Limb (tissue), 2 donors: ENCODE measurements around the gene FAM193A.
A peak's percentile ranks its signal among the peaks of the same experiment; 100 is the strongest.

Experiments
- DNase-seq, 2 donors: peaks; one replicate each; pipeline ENCODE4 v3.0.0-alpha.2; 2016; ENCODE audit errors: extremely low spot score in 2 of 2

Gene FAM193A

DNA sequence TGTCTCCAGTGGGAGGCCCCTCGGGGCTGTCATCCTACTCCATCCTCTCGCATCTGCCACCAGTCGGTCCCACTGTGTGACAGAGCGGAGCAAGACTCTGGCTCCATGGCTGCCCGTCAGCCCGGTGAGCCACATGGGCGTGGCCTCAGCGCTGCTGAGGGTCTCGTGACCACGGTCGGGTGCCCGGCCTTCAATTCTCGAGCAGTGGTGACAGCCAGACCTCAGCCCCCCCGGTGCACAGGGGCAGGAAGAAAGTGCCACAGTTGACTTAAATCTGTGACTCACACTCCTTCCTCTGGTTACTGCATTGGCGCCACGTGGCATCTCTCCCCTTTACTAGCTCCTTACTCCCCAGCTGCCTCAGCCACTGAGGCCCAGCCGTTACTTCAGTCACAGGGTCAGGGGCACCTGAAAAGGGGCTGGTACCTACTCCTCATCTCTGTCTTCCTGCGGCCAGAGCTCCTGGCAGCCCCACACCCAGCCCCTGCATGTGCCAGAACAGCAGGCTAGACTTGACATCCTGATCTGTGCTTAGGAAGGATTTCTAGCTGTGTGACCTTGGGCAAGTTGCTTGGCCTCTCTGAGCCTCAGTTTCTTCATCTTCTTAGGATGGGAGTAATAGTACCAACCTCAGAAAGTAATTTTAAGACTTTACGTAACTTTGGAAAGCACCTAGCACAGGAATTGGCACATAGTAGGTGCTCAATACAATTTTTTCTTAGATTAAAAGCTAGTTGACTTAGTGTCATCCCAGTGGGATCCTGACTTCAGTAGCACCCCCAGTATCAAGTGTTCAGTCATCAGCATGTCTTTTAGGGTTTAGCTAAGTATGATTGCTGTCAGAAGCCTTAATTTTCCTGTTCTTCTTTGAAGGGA is 153.6 kb downstream of the FAM193A start:
- no peak for DNase-seq

DNA sequence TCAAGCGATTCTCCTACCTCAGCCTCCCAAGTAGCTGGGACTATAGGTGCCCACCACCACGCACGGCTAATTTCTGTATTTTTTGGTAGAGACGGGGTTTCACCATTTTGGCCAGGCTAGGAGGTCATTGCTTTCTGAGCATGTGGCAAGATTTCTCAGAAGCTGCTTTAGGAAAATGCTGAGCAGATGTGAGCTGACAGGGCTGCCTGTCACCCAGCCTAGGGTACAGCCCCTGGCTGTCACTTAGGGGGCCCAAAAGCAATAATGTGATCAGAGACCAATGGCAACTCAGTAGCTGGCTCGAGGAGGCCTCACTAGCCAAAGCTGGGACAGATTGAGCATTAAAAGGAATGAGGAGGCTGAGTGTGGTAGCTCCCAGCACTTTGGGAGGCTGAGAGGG is 154.9 kb downstream of the FAM193A start:
- no peak for DNase-seq

DNA sequence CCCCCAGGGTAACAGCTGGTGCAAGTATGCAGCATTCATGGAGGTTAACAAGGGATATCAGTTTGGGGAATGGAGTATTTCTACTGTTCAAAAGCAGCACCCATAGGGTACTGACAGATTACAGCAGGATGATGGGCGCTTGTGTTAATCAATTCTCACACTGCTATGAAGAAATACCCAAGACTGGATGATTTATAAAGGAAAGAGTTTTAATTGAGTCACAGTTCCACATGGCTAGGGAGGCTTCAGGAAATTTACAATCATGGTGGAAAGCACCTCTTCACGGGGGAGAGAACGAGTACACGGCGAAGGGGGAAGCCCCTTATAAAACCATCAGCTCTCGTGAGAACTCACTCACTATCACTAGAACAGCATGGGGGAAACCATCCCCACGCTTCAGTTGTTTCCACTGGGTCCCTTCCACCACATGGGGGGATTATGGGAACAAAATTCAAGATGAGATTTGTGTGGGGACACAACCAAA is 155.5 kb downstream of the FAM193A start:
- DNase-seq = no peak

DNA sequence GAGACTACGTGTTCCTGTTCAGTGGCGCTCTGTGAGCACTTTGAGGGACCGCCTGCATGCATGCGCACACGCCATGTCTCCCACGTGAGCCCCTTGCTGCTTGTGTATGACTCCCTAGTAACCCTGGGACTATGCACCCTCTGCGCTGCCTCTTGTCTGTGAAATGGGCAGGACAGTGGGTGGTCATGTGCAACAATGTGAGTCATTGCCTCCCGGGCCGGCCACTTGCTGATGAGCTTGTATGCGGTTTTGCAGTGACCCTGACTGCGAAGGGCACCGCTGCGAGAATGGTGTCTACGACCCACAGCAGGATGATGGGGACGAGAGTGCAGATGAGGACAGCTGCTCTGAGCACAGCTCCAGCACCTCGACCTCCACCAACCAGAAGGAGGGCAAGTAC is 158.2 kb downstream of the FAM193A start:
- DNase-seq = no peak

DNA sequence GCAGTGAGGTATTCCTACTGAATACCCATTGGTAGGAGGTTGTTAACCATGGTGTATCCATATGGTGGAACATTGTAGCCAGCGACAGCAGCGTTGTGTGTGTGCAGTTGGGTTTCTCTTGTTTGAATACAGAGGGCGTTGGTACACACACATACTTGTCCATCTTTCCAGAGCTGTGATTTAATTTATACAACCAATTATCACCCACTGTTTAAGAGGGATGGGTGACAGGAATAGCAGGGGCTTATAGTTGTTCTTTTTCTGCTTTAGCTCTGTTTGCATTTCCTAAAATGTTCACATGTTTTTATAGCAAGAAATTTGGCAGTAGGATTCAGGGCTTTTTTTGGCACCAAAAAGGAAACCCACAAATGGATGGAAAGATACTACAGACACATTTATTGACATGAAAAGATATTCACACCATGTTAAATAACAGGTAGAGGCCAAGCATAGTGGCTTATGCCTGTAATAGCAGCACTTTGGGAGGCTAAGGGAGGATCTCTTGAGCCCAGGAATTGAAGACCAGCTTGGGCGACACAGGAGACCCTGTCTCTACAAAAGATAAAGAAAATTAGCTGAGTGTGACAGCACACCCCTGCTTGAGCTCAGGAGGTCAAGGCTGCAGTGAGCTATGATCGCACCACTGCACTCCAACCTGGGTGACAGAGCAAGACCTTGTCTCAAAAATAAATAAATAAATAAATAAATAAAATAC is 159.1 kb downstream of the FAM193A start:
- DNase-seq = no peak

DNA sequence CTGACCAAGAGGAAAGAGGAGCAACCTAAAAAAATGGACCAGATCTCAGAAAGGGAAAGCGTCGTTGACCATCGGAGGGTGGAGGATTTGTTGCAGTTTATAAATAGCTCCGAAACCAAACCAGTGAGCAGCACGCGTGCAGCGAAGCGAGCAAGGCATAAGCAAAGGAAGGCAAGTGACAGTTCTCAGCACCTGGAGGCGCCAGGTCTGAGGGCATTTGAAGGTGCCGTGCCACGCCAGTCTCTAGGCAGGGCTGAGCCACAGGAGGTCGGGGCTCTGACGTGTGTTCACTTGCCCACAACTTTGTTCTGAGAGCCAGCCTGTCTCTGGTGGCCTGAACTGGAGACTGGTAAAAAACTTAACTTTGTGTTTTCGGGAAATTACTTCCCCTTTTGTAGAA is 160.0 kb downstream of the FAM193A start:
- no peak for DNase-seq

DNA sequence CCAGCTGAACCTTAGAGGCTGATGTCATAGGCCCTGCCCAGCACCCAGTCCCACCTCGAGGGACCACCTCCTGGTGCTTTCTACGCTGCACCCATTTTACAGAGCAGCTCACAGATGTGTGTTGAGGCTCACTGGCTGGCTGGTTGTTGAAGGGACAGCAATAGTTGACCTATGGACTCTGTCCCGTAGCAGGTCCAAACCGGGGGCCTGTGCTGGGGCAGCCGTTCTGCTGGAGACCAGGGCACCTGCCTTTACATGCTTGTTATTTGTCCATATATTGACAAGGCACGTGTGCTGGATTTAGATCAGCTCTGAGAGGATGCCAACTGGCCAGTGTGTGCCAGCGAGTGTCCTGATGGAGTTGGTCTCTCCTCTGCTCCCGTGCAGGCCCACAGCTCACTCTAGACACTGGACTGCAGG is 161.6 kb downstream of the FAM193A start:
- DNase-seq = no peak

DNA sequence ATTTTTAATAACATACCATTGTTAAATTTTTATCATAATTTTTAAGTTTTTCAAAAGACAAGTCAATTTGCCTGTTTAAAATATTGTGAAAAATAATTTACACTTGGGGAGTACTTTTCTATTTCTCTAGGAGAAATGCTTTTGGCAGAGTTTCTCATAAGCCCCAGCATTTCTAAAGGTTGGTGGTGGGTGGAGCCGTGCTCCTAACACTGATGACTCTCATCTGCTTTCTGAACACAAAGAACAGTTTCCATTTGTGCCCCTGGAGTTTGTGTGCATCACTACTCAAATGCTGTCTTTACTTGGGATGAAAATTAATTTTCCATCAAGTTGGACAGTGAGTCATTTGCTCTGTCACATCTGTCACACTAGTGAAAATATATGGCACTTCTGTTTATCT is 162.1 kb downstream of the FAM193A start:
- no peak for DNase-seq

DNA sequence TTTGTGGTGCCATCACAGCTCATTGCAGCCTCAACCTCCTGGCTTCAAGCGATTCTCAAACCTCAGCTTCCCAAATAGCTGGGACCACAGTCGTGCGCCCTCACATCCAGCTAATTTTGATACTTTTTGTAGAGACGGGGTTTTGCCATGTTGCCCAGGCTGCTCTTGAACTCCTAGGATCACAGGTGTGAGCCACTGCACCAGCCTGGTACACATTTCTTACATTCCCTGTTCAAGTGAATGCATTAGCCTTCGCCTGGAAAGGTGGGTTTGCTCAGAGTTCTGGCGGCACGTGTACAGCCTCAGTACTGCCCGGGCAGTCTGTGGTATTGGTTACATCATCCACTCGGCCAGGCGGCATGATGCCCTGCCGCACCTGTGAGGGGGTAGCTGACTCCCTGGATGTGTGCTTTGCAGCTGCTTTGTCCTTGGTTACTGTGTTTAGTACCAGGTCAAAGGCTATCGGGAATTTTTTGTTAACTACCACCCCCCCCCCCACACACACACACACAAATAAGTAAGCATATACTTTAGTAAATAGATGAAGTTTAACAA is 162.6 kb downstream of the FAM193A start:
- DNase-seq = no peak

DNA sequence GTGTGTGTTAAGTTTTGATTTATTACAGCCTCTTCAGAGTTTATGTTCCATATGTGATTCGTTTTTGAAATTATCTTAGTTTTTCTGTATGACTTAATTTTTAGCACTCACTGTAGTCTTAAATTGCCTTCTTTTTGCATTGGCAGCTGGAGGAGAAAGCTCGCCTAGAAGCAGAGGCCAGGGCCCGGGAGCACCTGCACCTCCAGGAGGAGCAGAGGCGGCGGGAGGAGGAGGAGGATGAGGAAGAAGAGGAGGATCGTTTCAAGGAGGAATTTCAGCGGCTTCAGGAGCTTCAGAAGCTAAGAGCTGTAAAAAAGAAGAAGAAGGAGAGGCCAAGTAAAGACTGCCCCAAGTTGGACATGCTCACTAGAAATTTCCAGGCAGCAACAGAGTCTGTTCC is 163.1 kb downstream of the FAM193A start:
- no peak for DNase-seq

DNA sequence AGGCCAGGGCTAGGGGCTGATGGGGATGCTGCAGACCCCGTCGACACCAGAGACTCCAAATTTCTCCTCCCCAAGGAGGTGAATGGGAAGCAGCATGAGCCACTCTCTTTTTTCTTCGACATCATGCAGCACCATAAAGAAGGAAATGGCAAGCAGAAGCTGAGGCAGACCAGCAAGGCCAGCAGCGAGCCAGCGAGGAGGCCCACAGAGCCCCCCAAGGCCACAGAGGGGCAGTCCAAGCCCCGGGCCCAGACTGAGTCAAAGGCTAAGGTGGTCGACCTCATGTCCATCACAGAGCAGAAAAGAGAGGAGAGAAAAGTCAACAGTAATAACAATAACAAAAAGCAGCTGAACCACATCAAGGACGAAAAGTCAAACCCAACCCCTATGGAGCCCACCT is 163.6 kb downstream of the FAM193A start:
- no peak for DNase-seq

DNA sequence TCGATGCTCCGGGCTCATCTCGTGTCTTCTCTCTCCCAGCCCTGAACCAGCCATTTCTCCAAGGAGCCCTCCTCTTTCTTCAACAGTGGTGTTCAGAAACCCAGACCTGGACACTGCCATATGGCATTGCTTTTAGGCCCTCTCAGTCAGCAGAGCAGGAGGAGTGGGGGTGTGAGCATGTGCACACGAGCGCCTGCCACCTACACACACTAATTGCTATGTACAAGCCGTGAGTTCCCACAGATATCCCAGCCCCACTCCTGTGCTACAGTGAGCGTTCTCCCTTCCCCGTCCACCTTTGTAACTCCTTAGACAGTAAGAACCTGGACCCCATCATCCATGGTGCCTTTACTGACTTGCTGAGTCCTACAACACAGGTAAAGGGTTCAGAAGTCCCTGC is 165.9 kb downstream of the FAM193A start:
- no peak for DNase-seq

DNA sequence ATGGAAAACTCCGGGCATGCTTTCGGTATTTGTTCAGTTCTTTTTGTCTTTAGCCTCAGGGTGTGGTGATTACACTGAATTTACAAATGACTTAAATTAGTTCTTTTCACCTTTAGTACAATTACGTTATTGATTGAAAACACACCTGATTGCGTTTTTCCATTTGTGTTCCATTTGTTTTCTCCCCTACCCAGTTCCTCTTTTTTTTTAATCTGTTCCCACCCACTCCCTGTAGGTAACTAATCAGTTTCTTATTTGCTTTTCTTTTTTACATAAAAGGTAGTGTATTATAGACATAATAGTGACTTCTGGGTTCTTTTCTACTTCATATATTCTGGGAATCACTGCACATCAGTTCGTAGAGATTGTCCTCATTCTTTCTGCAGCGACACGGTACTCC is 166.3 kb downstream of the FAM193A start:
- DNase-seq = no peak

DNA sequence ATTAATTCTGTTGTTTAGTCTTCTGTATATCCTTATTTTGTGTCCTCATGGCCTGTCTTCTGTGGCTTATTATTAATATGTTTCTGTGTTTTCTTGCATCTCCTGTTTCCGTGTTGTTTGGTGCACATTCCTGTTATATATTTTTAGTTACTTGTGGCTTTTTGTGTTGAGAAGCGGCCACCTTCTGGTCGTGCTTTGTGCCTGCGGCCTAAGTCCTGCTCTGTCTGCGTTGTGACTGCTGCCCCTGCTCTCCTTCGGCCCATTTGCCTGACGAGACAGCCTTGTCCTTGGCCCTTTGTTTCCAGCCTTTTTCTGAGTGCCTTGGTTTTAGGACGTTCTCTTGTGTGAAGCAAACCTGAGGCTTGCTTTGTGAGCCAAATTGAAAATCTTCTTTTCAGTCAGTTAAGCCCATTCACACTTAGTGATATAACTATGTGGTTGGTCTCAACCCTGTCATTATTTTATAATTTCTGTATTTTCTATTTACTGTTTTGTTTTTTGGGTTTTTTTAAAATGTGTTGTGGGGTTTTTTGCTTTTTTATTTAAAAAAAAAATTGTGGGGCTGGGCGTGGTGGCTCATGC is 175.9 kb downstream of the FAM193A start:
- no peak for DNase-seq

DNA sequence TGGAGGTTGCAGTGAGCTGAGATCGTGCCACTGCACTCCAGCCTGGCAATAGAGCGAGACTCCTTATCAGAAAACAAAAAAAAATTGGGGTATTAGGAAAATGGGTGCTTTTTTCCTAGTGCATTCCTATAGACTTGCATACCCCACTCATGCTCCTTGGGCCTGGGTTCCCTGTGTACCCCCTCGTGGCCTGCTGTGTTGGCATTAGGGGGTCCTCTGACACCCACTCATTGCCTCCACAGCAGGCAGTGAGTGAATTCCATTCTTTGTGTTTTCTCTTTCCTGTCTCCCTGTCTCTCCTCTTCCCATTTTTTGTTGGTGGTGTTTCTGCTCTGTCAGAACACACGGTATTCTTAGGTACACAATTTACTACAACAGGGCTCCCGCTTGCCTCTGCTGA is 176.9 kb downstream of the FAM193A start:
- no peak for DNase-seq

DNA sequence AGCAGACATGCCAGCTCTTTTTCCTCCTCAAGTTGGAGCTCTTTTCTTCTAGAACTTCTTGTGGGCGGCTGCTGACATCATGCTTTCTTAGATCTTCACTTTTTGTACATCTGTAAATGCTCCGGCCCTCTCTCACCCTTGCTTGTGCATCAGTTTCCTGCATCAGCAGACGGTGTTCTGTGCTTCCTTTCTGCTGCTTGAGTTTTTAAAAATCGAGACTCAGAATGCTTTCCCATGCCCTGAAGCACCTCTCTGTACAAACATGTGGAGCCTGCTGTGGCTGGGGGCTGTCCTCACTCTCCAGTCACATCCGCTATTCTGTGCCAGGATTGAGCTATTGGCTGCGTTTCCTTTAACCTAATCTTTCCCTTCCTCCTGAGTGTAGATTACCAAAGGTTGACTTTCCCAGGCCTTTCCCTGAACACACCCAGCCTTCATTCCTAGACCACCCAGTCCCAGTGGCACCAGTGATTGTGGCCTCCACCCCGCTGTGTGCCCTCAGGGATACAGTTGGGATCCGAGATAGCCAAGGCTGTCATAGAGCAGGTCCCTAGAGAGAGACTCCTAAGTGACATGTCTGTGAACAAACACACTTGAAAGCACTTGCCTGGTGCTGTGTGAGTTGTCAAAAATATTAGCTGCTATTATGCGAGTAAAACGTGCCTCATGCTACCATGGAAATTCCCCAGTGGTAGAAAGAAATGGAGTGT is 177.8 kb downstream of the FAM193A start:
- DNase-seq = peak; percentile 30 to 45

DNA sequence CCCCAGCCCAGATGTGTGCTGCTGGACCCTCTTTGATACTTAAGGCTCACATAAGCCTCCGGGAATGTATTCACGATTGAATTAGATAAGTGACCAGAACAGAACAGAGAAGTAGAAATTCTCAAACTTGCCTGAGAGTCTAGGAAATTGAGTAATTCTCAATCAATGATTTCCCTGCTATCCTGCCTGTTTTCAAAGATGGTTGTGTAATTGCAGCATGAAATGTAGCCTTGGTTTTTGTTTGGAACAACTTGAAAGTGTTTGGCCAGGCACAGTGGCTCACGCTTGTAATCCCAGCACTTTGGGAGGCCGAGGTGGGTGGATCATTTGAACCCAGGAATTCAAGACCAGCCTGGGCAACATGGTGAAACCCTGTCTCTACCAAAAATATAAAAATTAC is 178.5 kb downstream of the FAM193A start:
- no peak for DNase-seq

DNA sequence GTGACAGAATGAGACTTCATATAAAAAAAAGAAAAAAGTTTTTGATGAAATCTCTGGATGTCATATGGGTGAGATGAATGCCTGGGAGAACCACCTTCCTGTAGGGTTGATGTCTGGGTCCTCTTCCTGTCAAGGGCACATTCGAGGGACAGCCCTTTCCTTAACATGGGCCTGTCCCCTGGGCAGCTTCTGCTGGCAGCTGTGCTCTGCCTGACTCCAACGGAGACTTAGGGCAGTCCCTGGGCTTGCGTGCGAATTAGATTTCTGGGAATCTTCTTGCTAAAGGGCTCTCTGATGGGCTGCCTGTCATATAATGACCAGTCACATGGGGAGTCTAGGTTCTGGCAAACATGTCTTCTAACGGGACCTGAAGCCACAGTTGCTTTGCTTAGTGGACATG is 179.0 kb downstream of the FAM193A start:
- DNase-seq = no peak

DNA sequence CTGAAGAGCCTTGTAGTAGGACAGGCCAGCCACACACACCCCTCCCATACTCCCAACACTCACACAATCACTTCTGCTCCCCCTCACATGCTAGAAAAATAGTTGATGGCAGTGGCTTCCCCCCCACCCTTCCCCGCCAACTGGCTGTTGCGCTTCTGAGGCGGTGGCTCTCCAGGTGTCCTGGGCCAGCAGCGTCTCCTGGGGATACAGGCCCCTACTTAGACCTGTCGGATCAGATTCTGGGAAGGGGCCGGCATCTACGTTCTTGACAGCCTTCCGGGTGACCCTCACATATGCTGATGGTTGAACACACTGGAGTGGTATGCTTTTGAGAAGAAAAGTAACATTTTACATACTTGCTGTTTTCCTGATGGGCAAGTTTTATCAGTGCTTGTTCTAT is 179.8 kb downstream of the FAM193A start:
- no peak for DNase-seq

DNA sequence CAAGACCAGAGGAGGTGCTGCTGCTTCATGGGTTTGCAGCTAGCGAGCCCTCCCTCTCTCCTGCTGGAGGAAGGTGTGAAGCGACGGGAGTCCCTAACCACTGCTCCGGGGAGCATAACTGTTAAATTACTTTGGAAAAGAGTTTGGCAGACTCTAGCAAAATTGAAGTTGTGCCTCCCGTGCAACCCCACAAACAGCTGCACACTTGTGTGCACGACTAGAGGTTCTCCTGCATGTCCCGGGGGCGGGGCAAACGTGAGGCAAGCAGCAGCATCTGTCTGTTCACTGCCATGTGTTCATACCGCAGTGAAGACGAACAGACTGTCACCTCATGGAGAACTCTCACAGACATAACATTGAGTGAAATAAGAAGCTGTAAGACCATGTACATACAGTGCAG is 185.1 kb downstream of the FAM193A start:
- DNase-seq = peak in 1 of 2 donors; percentile 14

DNA sequence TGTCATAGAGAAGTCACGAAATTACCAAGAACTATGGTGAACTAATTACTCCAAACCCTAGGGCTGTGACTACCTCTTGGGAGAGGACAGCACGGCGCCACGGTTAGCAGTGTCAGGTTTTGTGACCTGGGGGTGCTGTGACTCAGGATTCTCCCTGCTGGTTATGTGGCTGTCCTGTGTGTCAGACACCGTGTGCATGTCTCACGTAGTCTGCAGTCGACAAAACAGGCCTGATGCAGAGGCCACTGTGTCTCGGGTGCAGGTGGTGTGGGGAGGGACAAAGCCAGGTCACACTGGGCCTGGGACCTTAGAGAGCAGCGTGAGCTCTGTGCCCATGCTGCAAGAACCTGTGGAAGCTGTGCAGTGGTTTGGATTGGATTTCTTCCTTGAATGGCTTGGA is 185.6 kb downstream of the FAM193A start:
- DNase-seq = no peak
